NOMO-1 treated with dmso at 0.1 percent for 144 hours (cell line): Measurements from ENCODE around the gene RPA1.
A peak's percentile ranks its signal among the peaks of the same experiment; 100 is the strongest.

Source experiments
- DNase-seq: peaks from one replicate; lab custom pipeline; 2025; ENCODE audit not compliant: unreplicated experiment; lab: John Stamatoyannopoulos, UW

RPA1 gene

GRCh38 chr17:1908699-1909309, 79.0 kb downstream of the RPA1 start:
- peak; percentile 48 for DNase-seq

- DNase-seq = no peak
Observed at GRCh38 chr17:1909985-1910384, 80.2 kb downstream of the RPA1 start.

- DNase-seq = no peak
Observed at GRCh38 chr17:1912146-1912545, 82.3 kb downstream of the RPA1 start.

GRCh38 chr17:1913702-1914101, 83.9 kb downstream of the RPA1 start:
- DNase-seq = no peak

GRCh38 chr17:1914661-1915083, 84.9 kb downstream of the RPA1 start:
- no peak for DNase-seq

GRCh38 chr17:1915889-1916288, 86.1 kb downstream of the RPA1 start:
- DNase-seq = no peak

GRCh38 chr17:1916316-1916715, 86.5 kb downstream of the RPA1 start:
- no peak for DNase-seq

GRCh38 chr17:1916963-1917715, 87.3 kb downstream of the RPA1 start:
- DNase-seq = no peak

GRCh38 chr17:1918346-1919162, 88.7 kb downstream of the RPA1 start:
- no peak for DNase-seq

GRCh38 chr17:1919201-1919600, 89.4 kb downstream of the RPA1 start:
- no peak for DNase-seq

- DNase-seq = no peak
Observed at GRCh38 chr17:1920948-1921351, 91.1 kb downstream of the RPA1 start.

- DNase-seq = no peak
Observed at GRCh38 chr17:1928976-1929375, 99.2 kb downstream of the RPA1 start.

- no peak for DNase-seq
Observed at GRCh38 chr17:1930337-1930645, 100.5 kb downstream of the RPA1 start.

- no peak for DNase-seq
Observed at GRCh38 chr17:1931844-1932579, 102.2 kb downstream of the RPA1 start.

GRCh38 chr17:1933875-1934715, 104.3 kb downstream of the RPA1 start:
- no peak for DNase-seq

GRCh38 chr17:1934901-1935300, 105.1 kb downstream of the RPA1 start:
- DNase-seq = no peak

GRCh38 chr17:1936766-1937165, 107.0 kb downstream of the RPA1 start:
- no peak for DNase-seq

GRCh38 chr17:1937461-1937860, 107.7 kb downstream of the RPA1 start:
- no peak for DNase-seq

- no peak for DNase-seq
Observed at GRCh38 chr17:1939981-1940809, 110.4 kb downstream of the RPA1 start.

GRCh38 chr17:1940810-1941185, 111.0 kb downstream of the RPA1 start:
- no peak for DNase-seq
